ENCODE results near the gene ANXA4. TPM values are rescaled to one million over a fixed set of nuclear protein-coding genes. Genes with fewer than 3 reads are reported as not detected.

Gene ANXA4
- polyA plus RNA-seq, 3 donors from 2014 or later: 80.8 to 86.1 (median 85.5) TPM

DNA sequence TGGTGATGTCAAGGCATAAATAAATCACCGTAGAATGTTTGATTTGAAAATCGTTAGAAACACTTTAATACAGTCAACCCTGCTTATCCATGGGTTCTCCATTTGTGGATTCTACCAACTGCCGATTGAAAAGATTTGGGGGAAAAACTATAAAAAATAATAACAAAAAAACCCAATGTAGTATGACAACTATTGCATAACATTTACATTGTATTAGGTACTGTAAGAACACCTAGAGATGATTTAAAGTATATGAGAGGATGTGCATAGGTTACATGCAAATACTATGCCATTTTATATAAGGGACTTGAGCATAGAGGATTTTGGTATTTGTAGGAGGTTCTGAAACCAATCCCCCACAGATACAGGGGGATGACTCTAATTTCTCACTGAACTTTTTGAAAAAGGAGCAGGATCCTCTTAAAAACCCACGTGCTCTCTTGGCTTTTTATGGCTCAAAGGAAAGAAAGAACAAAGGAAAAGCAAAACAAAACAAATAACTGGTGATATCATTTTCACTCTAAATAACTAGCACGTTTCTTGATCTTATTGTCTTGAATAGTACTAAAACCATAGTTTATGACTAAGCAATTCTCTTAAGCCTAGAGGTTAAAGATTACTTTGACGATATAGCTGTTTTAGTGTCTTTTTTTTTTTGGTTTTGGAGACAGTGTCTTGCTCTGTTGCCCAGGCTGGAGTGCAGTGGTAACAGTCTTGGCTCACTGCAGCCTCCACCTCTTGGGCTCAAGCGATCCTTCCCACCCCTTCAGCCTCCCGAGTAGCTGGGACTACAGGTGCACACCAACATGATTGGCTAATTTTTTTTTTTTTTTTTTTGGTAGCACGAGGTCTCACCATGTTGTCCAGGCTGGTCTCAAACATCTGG is 104.5 kb downstream of the ANXA4 start:
- Mint-ChIP-seq H3K27me3 (ENCODE audit: low read depth in 3 of 3) (peaks cover 0 to 4% (median 0%) of the 10 kb centered on the region in 3 donors), H3K36me3 (peaks cover 4 to 35% (median 21%) of the 10 kb centered on the region in 3 donors), H3K4me1 (no peaks in the 10 kb centered on the region), H3K27ac (no peak overlapping the region), H3K4me3 (no peak overlapping the region), H3K9me3 (no peaks in the 10 kb centered on the region)
- DNase-seq: no peak

GRCh38 chr2:69847068-69847828 is 105.3 kb downstream of the ANXA4 start:
- Mint-ChIP-seq H3K27ac (peak overlapping the region in 1 of 6 donors; percentile 5), H3K27me3 (ENCODE audit: low read depth in 3 of 3) (peaks cover 0 to 2% (median 0%) of the 10 kb centered on the region in 3 donors), H3K4me3 (no peak overlapping the region), H3K9me3 (no peaks in the 10 kb centered on the region), H3K4me1 (no peaks in the 10 kb centered on the region), H3K36me3 (peaks cover 8 to 29% (median 20%) of the 10 kb centered on the region in 3 donors)
- no peak for DNase-seq

DNA sequence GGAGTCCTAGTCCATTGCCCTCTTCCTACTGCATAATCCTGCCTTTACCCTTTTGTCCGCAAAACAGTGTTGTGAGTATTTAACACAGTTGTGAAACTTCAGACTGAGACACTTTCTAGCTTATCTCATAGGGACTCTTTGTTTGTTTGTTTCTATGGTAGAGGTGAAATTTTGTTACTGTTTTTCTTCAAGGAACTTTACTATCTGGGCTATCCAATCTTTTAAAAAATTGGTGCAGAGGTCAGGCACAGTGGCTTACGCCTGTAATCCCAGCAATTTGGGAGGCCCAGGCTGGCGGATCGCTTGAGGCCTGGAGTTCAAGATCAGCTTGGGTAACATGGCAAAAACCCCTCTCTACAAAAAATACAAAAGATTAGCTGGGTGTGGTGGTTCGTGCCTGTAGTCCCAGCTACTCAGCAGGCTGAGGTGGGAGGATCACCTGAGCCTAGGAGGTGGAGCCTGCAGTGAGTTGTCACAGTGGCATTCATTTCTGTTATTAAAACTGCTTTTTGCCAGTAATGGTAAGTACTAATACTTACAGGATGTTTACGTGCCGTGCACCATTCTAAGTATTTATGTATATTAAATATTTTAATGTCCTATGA is 106.4 kb downstream of the ANXA4 start:
- Mint-ChIP-seq H3K4me3 (no peak overlapping the region), H3K36me3 (peaks cover 8 to 30% (median 20%) of the 10 kb centered on the region in 3 donors), H3K27me3 (ENCODE audit: low read depth in 3 of 3) (peaks cover 0 to 2% (median 0%) of the 10 kb centered on the region in 3 donors), H3K9me3 (no peaks in the 10 kb centered on the region), H3K4me1 (no peaks in the 10 kb centered on the region), H3K27ac (peak overlapping the region in 3 of 6 donors; percentile 5 to 73 (median 42))
- DNase-seq: no peak

DNA sequence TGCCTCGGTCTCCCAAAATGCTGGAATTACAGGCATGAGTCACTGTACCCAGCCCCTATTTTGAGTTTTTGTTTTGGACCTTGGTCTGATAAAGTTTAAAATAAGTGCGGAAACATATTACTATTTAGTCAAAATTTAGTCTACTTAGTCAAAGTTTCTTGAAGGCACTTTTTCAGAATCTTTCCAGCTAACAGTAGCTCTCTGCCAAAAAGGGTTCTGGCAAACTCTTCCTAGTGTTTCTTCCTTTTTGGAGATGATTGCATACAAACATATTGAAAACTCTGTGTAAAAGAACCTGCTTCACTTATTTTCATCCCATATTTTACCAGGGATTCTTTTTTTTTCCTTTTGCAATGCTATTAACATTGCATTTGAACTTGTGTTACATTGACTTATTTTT is 116.3 kb downstream of the ANXA4 start:
- Mint-ChIP-seq H3K9me3 (no peaks in the 10 kb centered on the region), H3K4me3 (no peak overlapping the region), H3K36me3 (peaks cover 3 to 9% (median 6%) of the 10 kb centered on the region in 3 donors), H3K27me3 (ENCODE audit: low read depth in 3 of 3) (no peaks in the 10 kb centered on the region), H3K27ac (no peak overlapping the region), H3K4me1 (no peaks in the 10 kb centered on the region)
- no peak for DNase-seq

- Mint-ChIP-seq H3K9me3 (no peaks in the 10 kb centered on the region), H3K4me3 (no peak overlapping the region), H3K4me1 (no peaks in the 10 kb centered on the region), H3K27ac (no peak overlapping the region), H3K36me3 (peaks cover 16 to 28% (median 19%) of the 10 kb centered on the region in 3 donors), H3K27me3 (ENCODE audit: low read depth in 3 of 3) (peaks cover 0 to 2% (median 0%) of the 10 kb centered on the region in 3 donors)
- no peak for DNase-seq
These were observed 121.4 kb downstream of the ANXA4 start for GRCh38 chr2:69863298-69863697.

Other genes starting within 250 kb of the ANXA4 start
- 100 to 1,000 TPM in 1 of 3 donors, 10 to 100 TPM in 2; 23.1 to 121 (median 38.2) TPM for gene AAK1, start 98.4 kb upstream of the ANXA4 start, polyA plus RNA-seq
- gene GMCL1, start 87.5 kb downstream of the ANXA4 start, polyA plus RNA-seq: 10 to 100 TPM; 38.4 to 52.9 (median 38.9) TPM
- 10 to 100 TPM; 65.4 to 79.7 (median 78.8) TPM for gene SNRNP27, start 151.8 kb downstream of the ANXA4 start, polyA plus RNA-seq
- gene MXD1, start 173.0 kb downstream of the ANXA4 start, polyA plus RNA-seq: 10 to 100 TPM; 10.6 to 22.9 (median 18.6) TPM
- gene ASPRV1, start 219.5 kb downstream of the ANXA4 start, polyA plus RNA-seq: 1 to 10 TPM in 1 of 3 donors, under 1 TPM in 2; 0.09 to 1.8 (median 0.29) TPM

All from immature natural killer cell (primary cell).